ENCODE measurements around the gene SDC3.

The SDC3 gene

DNA sequence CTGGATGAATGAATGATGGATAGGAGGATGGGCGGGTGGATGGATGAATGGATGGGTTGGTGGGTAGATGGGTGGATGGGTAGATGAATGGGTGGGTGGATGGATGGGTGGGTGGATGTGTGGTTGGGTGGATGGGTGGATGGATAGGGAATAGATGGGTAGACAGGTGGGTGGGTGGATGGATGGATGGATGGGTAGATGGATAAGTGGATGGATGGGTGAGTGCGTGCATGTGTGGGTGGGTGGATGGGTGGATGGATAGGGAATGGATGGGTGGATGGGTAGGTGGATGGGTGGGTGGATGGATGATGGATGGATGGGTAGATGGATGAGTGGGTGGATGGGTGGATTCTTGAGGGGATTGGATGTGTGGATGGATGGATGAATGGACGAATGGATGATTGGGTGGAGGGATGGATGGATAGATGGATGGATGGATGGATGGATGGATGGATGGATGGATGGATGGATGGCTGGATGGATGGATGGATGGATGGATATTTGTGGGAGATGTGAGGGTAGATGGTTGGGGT lies 68.7 kb downstream of the SDC3 start:
- H3K4me1 ChIP-seq (ENCODE audit: control insufficient read depth, insufficient read depth, low read length) = peaks cover 23% of the 10 kb centered on the region
- no peaks in the 10 kb centered on the region for H3K9me3 ChIP-seq (ENCODE audit: control insufficient read depth, low read length)
- no peaks in the 10 kb centered on the region for H3K27me3 ChIP-seq (ENCODE audit: control insufficient read depth, insufficient read depth, low read length, poor library complexity, severe bottlenecking)
- H3K36me3 ChIP-seq (ENCODE audit: control insufficient read depth, insufficient read depth, low read length) = no peaks in the 10 kb centered on the region
- no peak overlapping the region for H3K4me3 ChIP-seq (ENCODE audit: insufficient read depth, low read depth, low read length)
- H3K27ac ChIP-seq (ENCODE audit: insufficient read depth, low read depth, low read length, poor library complexity, severe bottlenecking) = no peak overlapping the region
- 94 to 95% methylated on average over 3 of the region's 3 CpGs for WGBS, 2 experiments

- no peaks in the 10 kb centered on the region for H3K9me3 ChIP-seq (ENCODE audit: control insufficient read depth, low read length)
- H3K4me1 ChIP-seq (ENCODE audit: control insufficient read depth, insufficient read depth, low read length) = peaks cover 14% of the 10 kb centered on the region
- H3K36me3 ChIP-seq (ENCODE audit: control insufficient read depth, insufficient read depth, low read length) = no peaks in the 10 kb centered on the region
- H3K27ac ChIP-seq (ENCODE audit: insufficient read depth, low read depth, low read length, poor library complexity, severe bottlenecking) = no peak overlapping the region
- no peaks in the 10 kb centered on the region for H3K27me3 ChIP-seq (ENCODE audit: control insufficient read depth, insufficient read depth, low read length, poor library complexity, severe bottlenecking)
- H3K4me3 ChIP-seq (ENCODE audit: insufficient read depth, low read depth, low read length) = no peak overlapping the region
- WGBS, 2 experiments = 96 to 97% methylated on average over 7 of the region's 7 CpGs
These were observed 69.6 kb downstream of the SDC3 start for GRCh38 chr1:30838996-30839395.

DNA sequence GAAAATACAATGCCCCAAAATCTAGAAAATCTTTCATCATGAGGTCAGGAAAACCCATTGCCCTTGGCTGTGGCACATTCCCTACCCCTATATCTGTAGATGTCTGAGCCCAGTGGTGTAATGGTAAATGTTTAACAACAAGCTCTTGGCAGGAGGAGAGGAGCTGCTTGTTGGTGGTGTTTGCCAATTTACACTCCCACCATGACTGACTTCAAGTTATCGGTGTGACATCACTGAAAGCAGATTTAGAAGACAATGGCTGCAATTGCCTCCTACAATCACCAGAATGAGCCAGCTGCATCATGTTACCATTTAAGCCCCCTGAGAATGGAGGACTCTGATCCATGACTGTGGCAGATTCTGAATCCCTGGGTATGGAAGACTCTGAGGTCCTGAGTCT lies 70.9 kb downstream of the SDC3 start:
- Histone ChIP-seq H3K4me1 (ENCODE audit: control insufficient read depth, insufficient read depth, low read length) (peaks cover 14% of the 10 kb centered on the region), H3K9me3 (ENCODE audit: control insufficient read depth, low read length) (no peaks in the 10 kb centered on the region), H3K4me3 (ENCODE audit: insufficient read depth, low read depth, low read length) (no peak overlapping the region), H3K27me3 (ENCODE audit: control insufficient read depth, insufficient read depth, low read length, poor library complexity, severe bottlenecking) (no peaks in the 10 kb centered on the region), H3K27ac (ENCODE audit: insufficient read depth, low read depth, low read length, poor library complexity, severe bottlenecking) (no peak overlapping the region), H3K36me3 (ENCODE audit: control insufficient read depth, insufficient read depth, low read length) (no peaks in the 10 kb centered on the region)
- 83 to 86% methylated on average over 1 of the region's 1 CpG for WGBS, 2 experiments

DNA sequence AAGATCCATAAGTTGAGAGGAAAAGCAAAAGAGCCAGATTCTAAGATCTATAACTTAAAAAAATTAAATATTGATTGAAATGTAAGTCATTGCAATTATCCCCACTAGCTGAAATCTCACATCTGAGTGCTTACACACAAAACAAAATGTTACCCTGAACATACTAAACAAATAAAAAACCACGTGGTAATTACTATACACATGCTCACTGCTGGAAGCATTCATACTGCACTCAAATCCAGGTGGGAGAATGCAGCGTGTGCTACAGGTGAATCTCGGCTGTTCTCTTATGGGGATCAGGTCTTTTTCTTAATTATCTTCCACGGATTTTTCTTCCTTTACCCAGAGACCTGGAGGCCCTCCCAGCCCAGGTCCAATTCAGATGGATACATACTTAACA lies 74.3 kb downstream of the SDC3 start:
- Histone ChIP-seq H3K27ac (ENCODE audit: insufficient read depth, low read depth, low read length, poor library complexity, severe bottlenecking) (no peak overlapping the region), H3K4me1 (ENCODE audit: control insufficient read depth, insufficient read depth, low read length) (no peaks in the 10 kb centered on the region), H3K36me3 (ENCODE audit: control insufficient read depth, insufficient read depth, low read length) (no peaks in the 10 kb centered on the region), H3K4me3 (ENCODE audit: insufficient read depth, low read depth, low read length) (no peak overlapping the region), H3K27me3 (ENCODE audit: control insufficient read depth, insufficient read depth, low read length, poor library complexity, severe bottlenecking) (no peaks in the 10 kb centered on the region), H3K9me3 (ENCODE audit: control insufficient read depth, low read length) (no peaks in the 10 kb centered on the region)
- 80 to 81% methylated on average over 4 of the region's 4 CpGs for WGBS, 2 experiments

DNA sequence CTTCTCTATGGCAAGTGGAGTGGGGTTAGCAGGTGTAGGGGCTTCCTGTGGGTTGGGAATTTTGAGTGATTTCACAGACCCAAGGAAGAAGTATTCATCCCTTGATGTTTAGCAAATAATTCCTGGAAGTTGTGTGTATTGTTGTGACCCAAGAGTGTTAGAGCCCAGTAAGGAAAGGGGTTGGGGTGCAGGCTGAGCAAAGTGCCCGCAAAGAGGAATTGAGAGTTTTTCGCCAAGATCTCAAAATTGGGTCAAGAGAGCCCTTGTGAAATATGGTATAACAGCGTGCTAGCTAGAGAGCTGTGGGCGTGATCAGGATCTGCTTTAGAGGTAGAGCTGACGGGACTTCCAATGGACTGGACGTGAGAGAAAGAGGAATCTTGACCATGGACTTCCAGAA lies 78.0 kb downstream of the SDC3 start:
- WGBS, 2 experiments = 94 to 95% methylated on average over 6 of the region's 6 CpGs
- Histone ChIP-seq H3K27ac (ENCODE audit: insufficient read depth, low read depth, low read length, poor library complexity, severe bottlenecking) (no peak overlapping the region), H3K4me1 (ENCODE audit: control insufficient read depth, insufficient read depth, low read length) (no peaks in the 10 kb centered on the region), H3K36me3 (ENCODE audit: control insufficient read depth, insufficient read depth, low read length) (no peaks in the 10 kb centered on the region), H3K9me3 (ENCODE audit: control insufficient read depth, low read length) (no peaks in the 10 kb centered on the region), H3K4me3 (ENCODE audit: insufficient read depth, low read depth, low read length) (no peak overlapping the region), H3K27me3 (ENCODE audit: control insufficient read depth, insufficient read depth, low read length, poor library complexity, severe bottlenecking) (peaks cover 2% of the 10 kb centered on the region)

DNA sequence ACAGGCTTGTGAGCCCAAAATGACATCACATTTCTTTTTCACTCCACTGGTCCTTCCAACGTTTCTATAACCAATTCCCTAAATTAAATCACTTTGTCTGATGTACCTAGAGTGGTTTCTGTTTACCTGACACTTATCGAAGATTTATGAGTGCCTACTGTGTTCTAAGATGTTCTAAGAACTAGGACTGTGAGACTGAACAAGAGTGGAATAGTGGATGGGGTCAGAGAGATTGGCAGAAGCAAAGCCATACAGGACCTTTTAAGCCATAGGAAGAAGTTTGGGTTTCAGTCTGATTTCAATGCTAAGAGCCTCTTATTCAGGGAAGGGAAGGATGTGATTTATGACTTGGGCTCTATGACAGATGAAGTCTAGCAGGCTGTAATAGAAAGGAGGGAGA lies 78.7 kb downstream of the SDC3 start:
- H3K4me1 ChIP-seq (ENCODE audit: control insufficient read depth, insufficient read depth, low read length) = peaks cover 6% of the 10 kb centered on the region
- H3K27me3 ChIP-seq (ENCODE audit: control insufficient read depth, insufficient read depth, low read length, poor library complexity, severe bottlenecking) = peaks cover 9% of the 10 kb centered on the region
- 85 to 86% methylated on average over 2 of the region's 2 CpGs for WGBS, 2 experiments
- H3K36me3 ChIP-seq (ENCODE audit: control insufficient read depth, insufficient read depth, low read length) = no peaks in the 10 kb centered on the region
- no peaks in the 10 kb centered on the region for H3K9me3 ChIP-seq (ENCODE audit: control insufficient read depth, low read length)
- no peak overlapping the region for H3K27ac ChIP-seq (ENCODE audit: insufficient read depth, low read depth, low read length, poor library complexity, severe bottlenecking)
- no peak overlapping the region for H3K4me3 ChIP-seq (ENCODE audit: insufficient read depth, low read depth, low read length)

DNA sequence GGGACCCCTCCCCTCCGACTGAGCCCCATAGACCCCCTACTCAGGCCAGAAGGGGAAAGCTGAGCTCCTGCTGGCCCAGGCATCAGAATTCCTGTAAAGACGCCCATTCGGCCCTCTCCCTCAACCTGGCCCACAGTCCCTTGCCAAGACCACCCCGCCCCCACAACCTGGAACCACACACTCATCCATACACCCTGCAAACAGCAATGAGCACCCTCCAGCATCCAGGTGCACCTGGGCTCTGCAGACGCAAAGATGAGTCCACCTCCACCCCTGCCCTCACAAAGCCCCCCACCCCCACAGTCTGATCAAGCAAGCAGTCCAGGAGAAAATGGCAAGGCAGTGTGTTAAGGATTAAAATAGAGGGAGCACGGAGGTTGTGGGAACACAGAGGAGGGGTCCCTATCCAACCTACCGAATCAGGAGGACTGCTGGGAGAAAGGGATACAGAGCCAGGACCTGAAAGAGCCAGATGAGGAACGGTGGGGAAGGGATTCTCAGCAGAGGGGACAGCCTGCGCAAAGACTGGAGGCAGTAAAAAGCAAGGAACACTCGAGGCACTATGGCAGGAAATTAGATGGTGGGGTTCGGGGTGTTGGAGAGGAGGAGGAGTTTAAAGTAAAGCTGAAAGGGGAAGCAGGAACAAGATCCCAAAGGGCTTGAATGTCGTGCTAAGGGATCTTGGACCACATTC lies 83.7 kb downstream of the SDC3 start:
- H3K4me3 ChIP-seq (ENCODE audit: insufficient read depth, low read depth, low read length) = peak overlapping the region; percentile 35
- H3K9me3 ChIP-seq (ENCODE audit: control insufficient read depth, low read length) = no peaks in the 10 kb centered on the region
- peaks cover 9% of the 10 kb centered on the region for H3K27me3 ChIP-seq (ENCODE audit: control insufficient read depth, insufficient read depth, low read length, poor library complexity, severe bottlenecking)
- no peak overlapping the region for H3K27ac ChIP-seq (ENCODE audit: insufficient read depth, low read depth, low read length, poor library complexity, severe bottlenecking)
- 41 to 43% methylated on average over 12 of the region's 12 CpGs for WGBS, 2 experiments
- H3K4me1 ChIP-seq (ENCODE audit: control insufficient read depth, insufficient read depth, low read length) = peaks cover 23% of the 10 kb centered on the region
- H3K36me3 ChIP-seq (ENCODE audit: control insufficient read depth, insufficient read depth, low read length) = no peaks in the 10 kb centered on the region

DNA sequence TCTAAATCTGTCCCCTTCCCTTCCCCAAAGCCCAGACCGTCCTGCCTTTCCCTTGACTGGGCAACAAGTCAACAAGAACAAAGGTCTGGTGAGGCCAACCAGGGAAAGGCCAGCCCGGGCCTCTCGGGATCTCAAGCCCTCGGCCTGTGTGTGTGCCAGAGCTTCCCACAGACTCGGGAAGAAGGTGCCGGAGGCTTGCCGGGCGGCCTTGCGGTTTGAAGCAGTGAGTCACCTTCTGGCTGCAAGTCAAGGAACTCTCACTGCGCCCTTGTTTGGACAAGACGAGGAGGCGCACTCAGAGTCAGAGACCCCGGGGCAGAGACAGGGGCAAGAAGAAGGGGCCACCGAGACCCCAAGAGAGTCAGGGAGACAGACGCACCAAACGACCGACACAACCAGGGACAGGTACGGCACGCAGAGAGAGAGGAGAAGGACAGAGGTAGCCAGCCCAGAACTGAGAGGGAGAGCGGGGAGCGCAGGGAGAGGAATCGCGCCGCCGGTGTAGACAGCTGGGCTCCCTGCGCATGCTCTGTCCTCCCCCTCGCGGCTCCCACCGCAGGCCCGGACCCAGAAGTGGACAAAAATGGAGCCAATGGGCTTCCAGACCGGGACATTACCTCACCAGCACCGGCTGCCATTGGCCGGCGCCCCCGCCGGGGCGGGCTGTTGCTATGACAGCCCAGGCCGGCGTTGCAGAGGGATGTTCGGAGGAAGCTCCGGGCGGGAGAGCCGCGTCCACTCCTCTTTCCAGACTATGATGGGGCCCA lies 84.4 kb downstream of the SDC3 start:
- peak overlapping the region; percentile 51 for H3K27ac ChIP-seq (ENCODE audit: insufficient read depth, low read depth, low read length, poor library complexity, severe bottlenecking)
- peaks cover 9% of the 10 kb centered on the region for H3K27me3 ChIP-seq (ENCODE audit: control insufficient read depth, insufficient read depth, low read length, poor library complexity, severe bottlenecking)
- H3K36me3 ChIP-seq (ENCODE audit: control insufficient read depth, insufficient read depth, low read length) = no peaks in the 10 kb centered on the region
- WGBS, 2 experiments = 5% methylated on average over 44 of the region's 44 CpGs
- H3K4me1 ChIP-seq (ENCODE audit: control insufficient read depth, insufficient read depth, low read length) = peaks cover 26% of the 10 kb centered on the region
- H3K4me3 ChIP-seq (ENCODE audit: insufficient read depth, low read depth, low read length) = peak overlapping the region; percentile 35
- no peaks in the 10 kb centered on the region for H3K9me3 ChIP-seq (ENCODE audit: control insufficient read depth, low read length)

GRCh38 chr1:30823627-30823968 lies 85.0 kb downstream of the SDC3 start:
- Histone ChIP-seq H3K27ac (ENCODE audit: insufficient read depth, low read depth, low read length, poor library complexity, severe bottlenecking) (no peak overlapping the region), H3K36me3 (ENCODE audit: control insufficient read depth, insufficient read depth, low read length) (no peaks in the 10 kb centered on the region), H3K4me3 (ENCODE audit: insufficient read depth, low read depth, low read length) (peak overlapping the region; percentile 35), H3K4me1 (ENCODE audit: control insufficient read depth, insufficient read depth, low read length) (peaks cover 31% of the 10 kb centered on the region), H3K27me3 (ENCODE audit: control insufficient read depth, insufficient read depth, low read length, poor library complexity, severe bottlenecking) (peaks cover 9% of the 10 kb centered on the region), H3K9me3 (ENCODE audit: control insufficient read depth, low read length) (no peaks in the 10 kb centered on the region)
- WGBS, 2 experiments = 91% methylated on average over 3 of the region's 3 CpGs

- peaks cover 9% of the 10 kb centered on the region for H3K27me3 ChIP-seq (ENCODE audit: control insufficient read depth, insufficient read depth, low read length, poor library complexity, severe bottlenecking)
- H3K9me3 ChIP-seq (ENCODE audit: control insufficient read depth, low read length) = no peaks in the 10 kb centered on the region
- no peaks in the 10 kb centered on the region for H3K36me3 ChIP-seq (ENCODE audit: control insufficient read depth, insufficient read depth, low read length)
- H3K4me1 ChIP-seq (ENCODE audit: control insufficient read depth, insufficient read depth, low read length) = peaks cover 36% of the 10 kb centered on the region
- 84 to 85% methylated on average over 6 of the region's 6 CpGs for WGBS, 2 experiments
- H3K27ac ChIP-seq (ENCODE audit: insufficient read depth, low read depth, low read length, poor library complexity, severe bottlenecking) = no peak overlapping the region
- H3K4me3 ChIP-seq (ENCODE audit: insufficient read depth, low read depth, low read length) = no peak overlapping the region
These were observed 85.5 kb downstream of the SDC3 start for GRCh38 chr1:30822966-30823581.

Data from ectodermal cell (in vitro differentiated cells).